Measurements from ENCODE around the gene HLF.

GRCh38 chr17:55368706-55369105, 103.9 kb downstream of the HLF start:
- no peak for TF ChIP-seq POLR2A (IDR thresholded peaks at IDR 0.05)
- TF ChIP-seq POLR2AphosphoS5 (IDR thresholded peaks at IDR 0.05): no peak
